ENCODE measurements around the gene CCL4.
A peak's percentile ranks its signal among the peaks of the same experiment; 100 is the strongest.

The CCL4 gene

DNA sequence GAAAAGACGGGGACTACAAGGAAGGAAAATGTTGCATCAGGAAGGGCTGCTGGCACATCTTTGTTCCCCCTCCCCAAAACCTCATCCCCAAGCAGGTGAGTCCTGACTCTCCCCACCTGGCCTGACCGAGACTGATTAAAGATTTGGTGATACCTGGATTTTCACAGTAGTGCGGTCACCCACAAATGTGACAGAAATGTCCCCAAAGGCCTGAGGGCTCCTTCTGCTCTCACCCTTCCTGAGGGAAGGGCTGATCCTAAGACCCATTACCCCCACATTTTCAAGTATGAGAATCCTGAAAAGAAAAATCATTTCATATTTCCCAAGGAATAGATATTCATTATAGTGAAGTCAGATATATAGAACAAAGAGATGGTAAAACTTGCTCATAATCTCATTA lies 44.0 kb downstream of the CCL4 start:
- no peak for DNase-seq

DNA sequence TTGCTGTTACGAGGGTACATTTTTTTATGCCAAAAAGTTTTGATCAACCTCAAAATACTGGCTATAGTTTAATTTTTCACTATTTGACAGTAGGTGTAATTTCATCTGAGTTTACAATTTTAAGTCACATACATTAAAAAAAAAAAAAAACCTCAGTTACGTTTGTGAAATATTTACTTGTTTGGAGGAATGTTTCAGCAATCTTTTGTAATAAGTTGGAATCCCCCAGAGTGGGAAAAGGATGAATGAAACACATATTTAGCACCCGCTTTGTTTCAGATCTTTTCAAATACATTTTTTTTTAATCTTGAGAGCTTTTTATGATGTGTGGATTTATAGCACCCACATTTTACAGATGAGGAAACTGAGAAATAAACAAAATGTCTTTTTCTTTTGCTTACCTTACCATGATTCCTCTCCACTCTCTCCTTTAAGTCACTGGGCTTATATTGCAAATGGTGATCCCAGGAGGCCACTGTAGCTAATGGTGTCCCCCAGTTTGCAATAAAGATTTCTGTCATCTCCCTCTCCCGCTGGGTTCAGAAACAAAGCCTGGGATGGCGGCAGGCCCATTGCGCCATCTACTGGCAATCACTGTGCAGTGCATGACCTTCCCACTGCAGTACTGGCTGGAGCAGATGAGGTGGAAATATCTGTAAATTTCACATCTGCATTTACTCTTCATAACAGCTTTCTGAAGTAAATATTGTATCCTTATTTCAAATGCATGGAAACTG lies 45.1 kb downstream of the CCL4 start:
- DNase-seq: peak; percentile 23

DNA sequence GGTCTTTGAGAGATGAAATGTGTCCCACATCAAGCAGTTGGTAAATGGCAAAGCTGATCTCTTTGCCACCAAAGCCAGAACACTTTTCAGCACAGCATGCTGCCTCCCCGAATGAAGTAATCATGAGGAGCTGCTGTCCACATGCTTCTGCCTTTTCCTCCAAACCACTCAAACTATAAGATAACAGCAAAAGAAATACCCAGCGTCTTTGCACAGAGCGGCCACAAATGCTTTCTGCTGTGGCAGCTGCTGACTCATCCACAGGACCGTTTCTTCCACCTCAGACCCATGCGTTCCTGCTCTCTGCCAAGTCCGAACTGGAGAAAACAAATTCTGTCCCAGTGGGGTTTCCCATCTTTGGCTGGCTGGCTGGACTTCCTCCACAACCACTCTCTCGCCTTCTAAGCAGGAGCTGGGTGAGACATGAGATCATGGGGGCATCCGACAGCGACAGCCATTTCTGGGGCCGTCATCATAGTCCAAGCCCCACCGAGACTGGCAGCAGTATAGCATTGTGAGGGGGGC lies 45.7 kb downstream of the CCL4 start:
- DNase-seq: peak; percentile 11

DNA sequence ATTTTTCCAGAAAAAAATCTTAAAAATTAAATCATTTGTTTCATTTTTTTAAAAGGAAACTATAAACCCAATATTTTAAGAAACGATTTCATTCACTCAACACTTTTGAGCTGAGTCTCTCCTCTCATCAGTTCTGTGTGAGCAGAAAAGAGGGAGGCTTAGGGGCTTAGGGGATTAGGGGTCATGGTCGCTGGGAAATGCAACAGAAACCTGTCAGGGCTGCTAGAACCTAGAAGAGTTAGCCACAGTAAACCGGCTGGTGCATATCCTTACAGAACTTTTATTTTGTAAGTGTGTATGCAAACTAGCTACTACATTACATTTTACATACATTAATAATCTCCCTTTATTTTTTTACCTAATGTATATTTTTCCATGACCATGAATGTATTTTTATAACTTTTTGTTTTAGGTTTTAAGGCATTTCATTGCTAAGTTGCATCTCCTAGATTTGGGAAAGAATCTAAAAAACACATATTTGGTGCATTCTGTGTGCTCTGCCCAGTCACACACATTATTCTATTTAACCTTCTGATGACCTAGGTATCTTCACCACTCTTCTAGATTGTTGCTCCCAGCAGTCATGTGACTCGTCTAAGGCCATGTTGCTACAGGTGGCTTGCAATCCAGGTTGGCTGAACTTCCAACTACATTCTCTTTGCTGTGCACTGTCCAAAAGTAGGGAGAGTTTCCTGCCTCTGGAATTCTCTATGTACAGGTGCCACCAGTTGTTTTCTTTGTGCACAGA lies 48.4 kb downstream of the CCL4 start:
- DNase-seq: no peak

DNA sequence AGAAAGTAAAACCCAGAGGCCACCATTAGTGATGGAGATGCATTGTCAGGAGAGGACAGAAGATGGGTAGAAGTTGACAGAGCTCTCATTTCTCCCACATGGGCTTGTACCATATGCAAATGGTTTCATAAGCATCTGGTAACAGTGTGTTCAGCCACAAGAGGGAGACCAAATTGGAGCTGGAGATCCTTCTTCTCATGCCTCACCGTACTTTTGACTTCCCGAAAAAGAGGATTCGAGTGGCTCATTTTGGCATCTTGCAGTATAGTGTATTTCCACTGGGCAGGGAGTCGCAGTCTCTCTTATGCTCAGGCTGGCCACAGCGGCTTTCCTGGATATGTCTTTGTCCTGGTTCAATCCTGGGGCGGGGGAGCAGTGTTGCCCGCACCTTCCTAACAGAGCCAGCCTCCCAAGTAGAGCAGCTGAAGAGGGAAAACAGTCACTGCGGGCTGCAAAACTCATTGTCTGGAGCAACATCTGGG lies 49.1 kb downstream of the CCL4 start:
- no peak for DNase-seq

DNA sequence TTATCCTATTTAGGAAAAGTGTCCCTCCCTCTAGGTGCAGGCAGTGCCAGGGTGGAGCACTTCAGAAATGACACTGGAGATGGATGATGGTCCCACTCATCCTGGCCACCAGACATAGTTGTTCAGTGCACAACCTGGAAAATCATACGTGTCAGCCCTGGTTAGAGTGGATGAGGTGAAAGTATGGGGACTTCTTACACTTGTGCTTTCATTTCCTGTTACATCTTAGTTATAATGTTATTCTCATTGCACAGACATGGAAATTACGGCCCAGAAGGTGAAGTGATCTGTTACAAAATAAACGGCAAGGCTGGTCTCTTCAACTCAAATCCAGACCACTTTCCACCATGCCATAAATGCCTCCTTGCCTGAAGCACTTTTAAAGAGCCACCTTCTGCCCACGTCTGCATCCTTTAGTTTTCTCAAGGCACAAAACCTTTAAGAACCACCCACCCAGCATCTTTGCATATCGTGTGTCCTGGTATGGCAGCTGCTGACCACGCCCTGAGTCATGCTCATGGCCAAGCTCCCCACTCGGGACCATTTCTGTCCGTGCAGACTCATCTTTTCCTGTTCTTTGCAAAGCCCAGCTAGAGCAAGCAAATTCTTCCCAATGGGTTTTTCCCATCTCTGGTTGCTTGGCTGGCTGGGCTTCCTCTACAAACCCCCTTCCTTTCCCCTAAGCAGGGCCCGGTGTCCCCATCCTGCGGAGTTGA lies 50.4 kb downstream of the CCL4 start:
- DNase-seq: no peak
